HepG2 (cell line): ENCODE data around the gene TFAM. TPM values are rescaled to one million over a fixed set of nuclear protein-coding genes. Genes with fewer than 3 reads are reported as not detected.

Experiments
- ATAC-seq: fragments of 200-7000 bp; cut with Tn5 transposase; 3 replicates; pipeline ENCODE4 v1.9.1; 2020; ENCODE audit warnings: mild to moderate bottlenecking, moderate library complexity
- BruUV-seq: library from RNA; stranded (reverse); fragments of 400-500 nt; replicated peaks from 2 replicates; lab custom pipeline; 2021; lab: Mats Ljungman, UMichigan
- CTCF ChIA-PET: fragments of 300-600 bp; formaldehyde crosslinking; extraction: SDS; loops from one replicate; lab custom pipeline; 2021; ENCODE audit warnings: low total read pairs, inconsistent platforms, low intra/inter-chr PET ratio; lab: Yijun Ruan, JAX
- POLR2A ChIA-PET: fragments of 350-600 bp; sonication (Branson Sonifier 250); formaldehyde crosslinking; loops from one replicate; lab custom pipeline; 2020; ENCODE audit warnings: antibody characterized with exemption, inconsistent platforms; lab: Yijun Ruan, JAX
- DNase-seq: peaks from one replicate; pipeline ENCODE4 v3.0.0-alpha.2; 2015; ENCODE audit warnings: low spot score
- FAIRE-seq: peaks from 3 replicates; lab custom pipeline; 2011; peaks lifted over from hg19 to GRCh38; lab: Jason Lieb, UNC
- H2AFZ ChIP-seq: one replicate; pipeline ENCODE4 v1.6.1; 2011; ENCODE audit warnings: low read length, inconsistent platforms
- H3K27ac ChIP-seq: fragments of 300-600 bp; 3 replicates; pipeline ENCODE4 v1.8.0; 2011; ENCODE audit warnings: mixed run types, mild to moderate bottlenecking, mixed read lengths, low read length, inconsistent platforms; ENCODE audit not compliant: insufficient read depth; ENCODE audit errors: extremely low read length
- H3K27me3 ChIP-seq, 2 experiments: fragments of 200-600 bp in 1 of 2; 2 replicates in 1 of 2; 3 replicates in 1 of 2; pipeline versions ENCODE4 v1.6.0 to v1.8.0; 2011; ENCODE audit warnings: low read length in 2 of 2, mild to moderate bottlenecking in 2 of 2, moderate library complexity in 2 of 2, inconsistent platforms in 1 of 2; ENCODE audit not compliant: insufficient read depth in 2 of 2, control insufficient read depth in 1 of 2
- H3K36me3 ChIP-seq, 2 experiments: fragments of 200-600 bp in 1 of 2; replicated peaks in 1 of 2; 2 replicates in 1 of 2; 3 replicates in 1 of 2; pipeline versions ENCODE4 v1.5.1 to v1.8.0; 2011; ENCODE audit warnings: low read length in 2 of 2, inconsistent platforms in 1 of 2; ENCODE audit not compliant: insufficient read depth in 2 of 2, control insufficient read depth in 1 of 2
- H3K4me1 ChIP-seq: 2 replicates; pipeline ENCODE4 v1.5.1; 2012; ENCODE audit warnings: low read length, inconsistent platforms; ENCODE audit not compliant: insufficient read depth
- H3K4me2 ChIP-seq: 2 replicates; pipeline ENCODE4 v1.6.0; 2011; ENCODE audit warnings: low read depth, low read length, inconsistent platforms
- H3K4me3 ChIP-seq, 3 experiments: fragments of 200-600 bp in 1 of 3; sonication (generic), shearing (Covaris generic) in 1 of 3; replicated peaks in 1 of 3; 2 replicates each; pipeline ENCODE4 v1.5.1; 2011 to 2016; ENCODE audit warnings: low read length in 3 of 3, inconsistent platforms in 2 of 3, low read depth in 2 of 3, mild to moderate bottlenecking in 2 of 3, control low read depth in 1 of 3, mixed read lengths in 1 of 3; ENCODE audit not compliant: insufficient read depth in 1 of 3
- H3K79me2 ChIP-seq: one replicate; pipeline ENCODE4 v1.6.1; 2011; ENCODE audit warnings: low read length, inconsistent platforms; ENCODE audit not compliant: insufficient read depth
- H3K9ac ChIP-seq: 2 replicates; pipeline ENCODE4 v1.6.0; 2011; ENCODE audit warnings: mild to moderate bottlenecking, low read depth, low read length, inconsistent platforms; ENCODE audit not compliant: insufficient read depth
- H3K9me3 ChIP-seq: 2 replicates; pipeline ENCODE4 v1.5.1; 2012; ENCODE audit warnings: mild to moderate bottlenecking, low read length
- H4K20me1 ChIP-seq: 2 replicates; pipeline ENCODE4 v1.6.0; 2011; ENCODE audit warnings: inconsistent platforms, mild to moderate bottlenecking, low read length, moderate library complexity; ENCODE audit not compliant: insufficient read depth
- ATAD3A ChIP-seq: sonication (generic); formaldehyde crosslinking; IDR thresholded peaks from 2 replicates; pipeline ENCODE4 v1.4.0; 2020; ENCODE audit warnings: missing genetic modification reagents
- HNRNPL ChIP-seq: fragments of 200-400 bp; formaldehyde crosslinking; IDR thresholded peaks from 2 replicates; pipeline ENCODE4 v1.6.1; 2017; ENCODE audit warnings: mild to moderate bottlenecking, low read depth, low read length
- POLR2AphosphoS5 ChIP-seq: IDR thresholded peaks from 2 replicates; pipeline ENCODE4 v1.6.1; 2012; ENCODE audit warnings: low read depth, low read length
- SMAD9 ChIP-seq: sonication (generic); formaldehyde crosslinking; IDR thresholded peaks from 2 replicates; pipeline ENCODE4 v1.5.1; 2020; ENCODE audit warnings: mild to moderate bottlenecking, missing genetic modification reagents
- TBP ChIP-seq: sonication (generic); formaldehyde crosslinking; IDR thresholded peaks from 2 replicates; pipeline ENCODE4 v1.5.0; 2020; ENCODE audit warnings: missing genetic modification reagents
- ZNF121 ChIP-seq: sonication (generic); formaldehyde crosslinking; IDR thresholded peaks from 2 replicates; pipeline ENCODE4 v1.5.0; 2020; ENCODE audit warnings: mild to moderate bottlenecking, missing genetic modification reagents
- ZNF33B ChIP-seq: sonication (generic); formaldehyde crosslinking; IDR thresholded peaks from 2 replicates; pipeline ENCODE4 v1.5.1; 2020; ENCODE audit warnings: mild to moderate bottlenecking, missing genetic modification reagents
- ZNF556 ChIP-seq: sonication (generic); formaldehyde crosslinking; IDR thresholded peaks from 2 replicates; pipeline ENCODE4 v1.4.0; 2020; ENCODE audit warnings: mild to moderate bottlenecking, missing genetic modification reagents, borderline replicate concordance
- ZNF562 ChIP-seq: sonication (generic); formaldehyde crosslinking; IDR thresholded peaks from 2 replicates; pipeline ENCODE4 v1.8.0; 2022; ENCODE audit warnings: missing genetic modification reagents, borderline replicate concordance
- ZNF629 ChIP-seq: sonication (generic); formaldehyde crosslinking; conservative IDR thresholded peaks from 2 replicates; pipeline ENCODE4 v1.5.0; 2020; ENCODE audit warnings: missing genetic modification reagents
- WGBS: methylation state at CpG from one replicate; pipeline ENCODE4 v1.1.6; 2017; ENCODE audit warnings: low lambda C conversion rate; 5-methylcytosine and 5-hydroxymethylcytosine counted together
- in situ Hi-C: cut with HindIII; loops from 2 replicates; pipeline ENCODE4 v1.10.0; 2017; ENCODE audit warnings: low pct_unique_long_range_greater_than_20kb; ENCODE audit not compliant: extremely low pct_ligation_motif_present
- intact Hi-C: fragments of 100-400 bp; cut with micrococcal nuclease; formaldehyde crosslinking; loops from one replicate; pipeline ENCODE4 v1.10.0; 2022; ENCODE audit not compliant: unreplicated experiment
- polyA plus RNA-seq, 8 experiments: library from polyadenylated mRNA; depleted of rRNA in 3 of 8; stranded (reverse) in 7 of 8; unstranded in 1 of 8; fragments of >200 nt; fragmentation: Illumina TruSeq in 4 of 8; extraction: Trizol in 4 of 8; gene quantifications; 2 replicates each; pipeline versions ENCODE4 v1.2.1 to v1.2.3, GENCODE V29; 2011 to 2016; ENCODE audit warnings: low read depth in 4 of 8, missing spikeins in 1 of 8, mixed read lengths in 1 of 8; ENCODE audit not compliant: insufficient read depth in 1 of 8
- total RNA-seq, 5 experiments: library from RNA; depleted of rRNA; stranded (reverse); fragments of >200 nt; fragmentation: Illumina TruSeq; extraction: Trizol; gene quantifications; 2 replicates each; pipeline ENCODE4 v1.2.3, GENCODE V29; 2016; ENCODE audit warnings: low read depth in 1 of 5
- TF ChIP-seq, protein P1 (sequence below): sonication (generic); formaldehyde crosslinking; IDR thresholded peaks from 2 replicates; pipeline ENCODE4 v1.5.0; 2020; ENCODE audit warnings: missing genetic modification reagents
- TF ChIP-seq, protein P2 (sequence below): sonication (generic); formaldehyde crosslinking; IDR thresholded peaks from 2 replicates; pipeline ENCODE4 v1.4.0; 2020; ENCODE audit warnings: mild to moderate bottlenecking, missing genetic modification reagents, borderline replicate concordance
- TF ChIP-seq, protein P3 (sequence below): IDR thresholded peaks from 2 replicates; pipeline ENCODE4 v1.6.1; 2016; ENCODE audit warnings: mild to moderate bottlenecking, missing biosample characterization, missing genetic modification reagents

TFAM gene
- total and polyA plus RNA-seq, 2 of the 13 experiments (the other 11 are each of a cell fraction or from before 2014, with no cell fraction given), result 18.4 to 125 TPM

DNA sequence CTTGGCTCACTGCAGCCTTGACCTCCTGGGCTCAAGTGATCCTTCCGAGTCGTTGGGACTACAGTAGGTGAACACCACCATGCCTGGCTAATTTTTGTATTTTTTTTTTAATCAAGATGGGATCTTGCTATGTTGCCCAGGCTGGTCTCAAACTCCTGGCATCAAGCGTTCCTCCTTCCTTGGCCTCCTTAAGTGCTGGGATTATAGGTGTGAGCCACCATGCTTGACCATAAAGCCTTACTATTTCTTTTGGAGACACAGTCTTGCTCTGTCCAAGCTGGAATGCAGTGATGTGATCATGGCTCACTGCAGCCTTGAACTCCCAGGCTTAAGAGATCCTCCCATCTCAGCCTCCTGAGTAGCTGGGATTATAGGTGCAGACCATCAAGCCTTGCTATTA lies 12.6 kb downstream of the TFAM start:
- CTCF ChIA-PET, result no interaction called here
- no peak for FAIRE-seq
- no peak for DNase-seq
- POLR2A ChIA-PET, result interaction anchor here (2.4 kb wide), 1 partner anchor 12 kb away, joined by 7 read pairs; the partner anchor contains the start of gene TFAM
- Histone ChIP-seq H2AFZ (no peak overlapping the region), H3K36me3 (peaks cover 8 to 21% of the 10 kb centered on the region in 2 experiments), H3K27me3 (no peaks in the 10 kb centered on the region), H3K4me1 (no peaks in the 10 kb centered on the region), H4K20me1 (no peaks in the 10 kb centered on the region), H3K9ac (no peak overlapping the region), H3K4me3 (no peak overlapping the region), H3K79me2 (no peaks in the 10 kb centered on the region), H3K4me2 (no peak overlapping the region), H3K27ac (no peak overlapping the region), H3K9me3 (no peaks in the 10 kb centered on the region)
- no peak for TF ChIP-seq ZNF33B (CRISPR knock-in tag)
- peak; percentile 72 for TF ChIP-seq ZNF121 (CRISPR knock-in tag)
- no peak for TF ChIP-seq HNRNPL
- 0 out of 2 replicates have a peak, but pooled peaks have one; percentile 15 for TF ChIP-seq POLR2AphosphoS5
- TF ChIP-seq TBP (CRISPR knock-in tag), result no peak
- no peak for TF ChIP-seq ATAD3A (CRISPR knock-in tag)
- TF ChIP-seq, protein P1, sequence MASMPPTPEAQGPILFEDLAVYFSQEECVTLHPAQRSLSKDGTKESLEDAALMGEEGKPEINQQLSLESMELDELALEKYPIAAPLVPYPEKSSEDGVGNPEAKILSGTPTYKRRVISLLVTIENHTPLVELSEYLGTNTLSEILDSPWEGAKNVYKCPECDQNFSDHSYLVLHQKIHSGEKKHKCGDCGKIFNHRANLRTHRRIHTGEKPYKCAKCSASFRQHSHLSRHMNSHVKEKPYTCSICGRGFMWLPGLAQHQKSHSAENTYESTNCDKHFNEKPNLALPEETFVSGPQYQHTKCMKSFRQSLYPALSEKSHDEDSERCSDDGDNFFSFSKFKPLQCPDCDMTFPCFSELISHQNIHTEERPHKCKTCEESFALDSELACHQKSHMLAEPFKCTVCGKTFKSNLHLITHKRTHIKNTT (CRISPR knock-in tag), result no peak
- TF ChIP-seq ZNF562 (CRISPR knock-in tag), result no peak
- intact Hi-C loops (no loop called here), in situ Hi-C loops (no loop called here)
- no TSS peak for BruUV-seq
- no peak for ATAC-seq
- WGBS, result 93% methylated on average over 3 of the region's 3 CpGs

DNA sequence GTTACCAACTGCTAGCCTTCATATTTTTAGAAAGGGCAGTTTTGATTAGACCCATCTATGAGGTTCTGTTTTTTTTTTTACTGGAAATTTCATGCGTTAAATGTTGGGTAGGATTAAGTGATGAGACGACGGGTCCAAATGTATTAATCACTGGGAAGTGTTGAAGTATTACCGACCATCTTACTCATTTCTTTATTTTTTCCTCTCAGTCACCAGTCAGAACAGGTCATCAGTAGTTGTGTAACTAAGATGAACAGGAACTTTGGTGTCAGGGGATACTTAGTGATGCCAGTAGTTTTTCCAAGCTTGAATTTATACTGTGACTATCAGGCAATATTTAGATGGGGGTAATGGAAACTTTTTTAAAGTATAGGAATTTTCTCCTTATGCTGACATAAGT lies 14.2 kb downstream of the TFAM start:
- 93% methylated on average over 4 of the region's 4 CpGs for WGBS
- no TSS peak for BruUV-seq
- no peak overlapping the region for H3K4me2 ChIP-seq
- H3K4me1 ChIP-seq, result no peaks in the 10 kb centered on the region
- ChIA-PET CTCF (no interaction called here), POLR2A (no interaction called here)
- in situ Hi-C loops (no loop called here), intact Hi-C loops (no loop called here)
- H3K9me3 ChIP-seq, result no peaks in the 10 kb centered on the region
- no peak for DNase-seq
- no peak overlapping the region for H3K27ac ChIP-seq
- no peak for FAIRE-seq
- no peak for ATAC-seq
- H4K20me1 ChIP-seq, result no peaks in the 10 kb centered on the region
- no peak overlapping the region for H2AFZ ChIP-seq
- peaks cover 6 to 14% of the 10 kb centered on the region in 2 experiments for H3K36me3 ChIP-seq
- no peaks in the 10 kb centered on the region for H3K27me3 ChIP-seq
- no peaks in the 10 kb centered on the region for H3K79me2 ChIP-seq
- no peak overlapping the region for H3K4me3 ChIP-seq
- H3K9ac ChIP-seq, result no peak overlapping the region
- no peak for TF ChIP-seq SMAD9 (CRISPR knock-in tag)
- TF ChIP-seq, protein P2, sequence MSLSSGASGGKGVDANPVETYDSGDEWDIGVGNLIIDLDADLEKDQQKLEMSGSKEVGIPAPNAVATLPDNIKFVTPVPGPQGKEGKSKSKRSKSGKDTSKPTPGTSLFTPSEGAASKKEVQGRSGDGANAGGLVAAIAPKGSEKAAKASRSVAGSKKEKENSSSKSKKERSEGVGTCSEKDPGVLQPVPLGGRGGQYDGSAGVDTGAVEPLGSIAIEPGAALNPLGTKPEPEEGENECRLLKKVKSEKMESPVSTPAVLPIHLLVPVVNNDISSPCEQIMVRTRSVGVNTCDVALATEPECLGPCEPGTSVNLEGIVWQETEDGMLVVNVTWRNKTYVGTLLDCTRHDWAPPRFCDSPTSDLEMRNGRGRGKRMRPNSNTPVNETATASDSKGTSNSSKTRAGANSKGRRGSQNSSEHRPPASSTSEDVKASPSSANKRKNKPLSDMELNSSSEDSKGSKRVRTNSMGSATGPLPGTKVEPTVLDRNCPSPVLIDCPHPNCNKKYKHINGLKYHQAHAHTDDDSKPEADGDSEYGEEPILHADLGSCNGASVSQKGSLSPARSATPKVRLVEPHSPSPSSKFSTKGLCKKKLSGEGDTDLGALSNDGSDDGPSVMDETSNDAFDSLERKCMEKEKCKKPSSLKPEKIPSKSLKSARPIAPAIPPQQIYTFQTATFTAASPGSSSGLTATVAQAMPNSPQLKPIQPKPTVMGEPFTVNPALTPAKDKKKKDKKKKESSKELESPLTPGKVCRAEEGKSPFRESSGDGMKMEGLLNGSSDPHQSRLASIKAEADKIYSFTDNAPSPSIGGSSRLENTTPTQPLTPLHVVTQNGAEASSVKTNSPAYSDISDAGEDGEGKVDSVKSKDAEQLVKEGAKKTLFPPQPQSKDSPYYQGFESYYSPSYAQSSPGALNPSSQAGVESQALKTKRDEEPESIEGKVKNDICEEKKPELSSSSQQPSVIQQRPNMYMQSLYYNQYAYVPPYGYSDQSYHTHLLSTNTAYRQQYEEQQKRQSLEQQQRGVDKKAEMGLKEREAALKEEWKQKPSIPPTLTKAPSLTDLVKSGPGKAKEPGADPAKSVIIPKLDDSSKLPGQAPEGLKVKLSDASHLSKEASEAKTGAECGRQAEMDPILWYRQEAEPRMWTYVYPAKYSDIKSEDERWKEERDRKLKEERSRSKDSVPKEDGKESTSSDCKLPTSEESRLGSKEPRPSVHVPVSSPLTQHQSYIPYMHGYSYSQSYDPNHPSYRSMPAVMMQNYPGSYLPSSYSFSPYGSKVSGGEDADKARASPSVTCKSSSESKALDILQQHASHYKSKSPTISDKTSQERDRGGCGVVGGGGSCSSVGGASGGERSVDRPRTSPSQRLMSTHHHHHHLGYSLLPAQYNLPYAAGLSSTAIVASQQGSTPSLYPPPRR (CRISPR knock-in tag), result no peak
- TF ChIP-seq, protein P3, sequence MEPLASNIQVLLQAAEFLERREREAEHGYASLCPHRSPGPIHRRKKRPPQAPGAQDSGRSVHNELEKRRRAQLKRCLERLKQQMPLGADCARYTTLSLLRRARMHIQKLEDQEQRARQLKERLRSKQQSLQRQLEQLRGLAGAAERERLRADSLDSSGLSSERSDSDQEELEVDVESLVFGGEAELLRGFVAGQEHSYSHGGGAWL, result no peak
- TF ChIP-seq ZNF629, result no peak
- TF ChIP-seq ZNF556 (CRISPR knock-in tag), result no peak
